ENCODE measurements around the gene PNMT.

Gene PNMT

GRCh38 chr17:39661744-39662541 lies 6.3 kb upstream of the PNMT start:
- Histone ChIP-seq H3K27me3 (ENCODE audit: control insufficient read depth, insufficient read depth, low read length) (peaks cover 20% of the 10 kb centered on the region), H3K9me3 (ENCODE audit: control insufficient read depth, low read length) (no peaks in the 10 kb centered on the region), H3K4me3 (ENCODE audit: low read length) (no peak overlapping the region), H3K36me3 (ENCODE audit: control insufficient read depth, insufficient read depth, low read length) (peaks cover 6% of the 10 kb centered on the region), H3K9ac (ENCODE audit: low read length) (peak overlapping the region; percentile 23), H3K4me1 (ENCODE audit: control insufficient read depth, insufficient read depth, low read length) (peaks cover 46% of the 10 kb centered on the region)

GRCh38 chr17:39662551-39663339 lies 5.5 kb upstream of the PNMT start:
- H3K9ac ChIP-seq (ENCODE audit: low read length) = peak overlapping the region; percentile 13

GRCh38 chr17:39663340-39663687 lies 4.9 kb upstream of the PNMT start:
- H3K4me1 ChIP-seq (ENCODE audit: control insufficient read depth, insufficient read depth, low read length) = peaks cover 55% of the 10 kb centered on the region
- peaks cover 6% of the 10 kb centered on the region for H3K36me3 ChIP-seq (ENCODE audit: control insufficient read depth, insufficient read depth, low read length)
- H3K9me3 ChIP-seq (ENCODE audit: control insufficient read depth, low read length) = no peaks in the 10 kb centered on the region
- H3K4me3 ChIP-seq (ENCODE audit: low read length) = no peak overlapping the region
- H3K9ac ChIP-seq (ENCODE audit: low read length) = no peak overlapping the region
- peaks cover 34% of the 10 kb centered on the region for H3K27me3 ChIP-seq (ENCODE audit: control insufficient read depth, insufficient read depth, low read length)

More at GRCh38 chr17:39662551-39663339, 5.5 kb upstream of the PNMT start:
- H3K9me3 ChIP-seq (ENCODE audit: control insufficient read depth, low read length) = no peaks in the 10 kb centered on the region
- peaks cover 28% of the 10 kb centered on the region for H3K27me3 ChIP-seq (ENCODE audit: control insufficient read depth, insufficient read depth, low read length)
- peaks cover 6% of the 10 kb centered on the region for H3K36me3 ChIP-seq (ENCODE audit: control insufficient read depth, insufficient read depth, low read length)
- H3K4me1 ChIP-seq (ENCODE audit: control insufficient read depth, insufficient read depth, low read length) = peaks cover 52% of the 10 kb centered on the region
- no peak overlapping the region for H3K4me3 ChIP-seq (ENCODE audit: low read length)

- peak overlapping the region; percentile 9 for H3K9ac ChIP-seq (ENCODE audit: low read length)
- H3K9me3 ChIP-seq (ENCODE audit: control insufficient read depth, low read length) = no peaks in the 10 kb centered on the region
- peaks cover 58% of the 10 kb centered on the region for H3K4me1 ChIP-seq (ENCODE audit: control insufficient read depth, insufficient read depth, low read length)
- H3K36me3 ChIP-seq (ENCODE audit: control insufficient read depth, insufficient read depth, low read length) = peaks cover 6% of the 10 kb centered on the region
- H3K27me3 ChIP-seq (ENCODE audit: control insufficient read depth, insufficient read depth, low read length) = peaks cover 38% of the 10 kb centered on the region
- no peak overlapping the region for H3K4me3 ChIP-seq (ENCODE audit: low read length)
These were observed 4.3 kb upstream of the PNMT start for GRCh38 chr17:39663688-39664580.

- H3K9ac ChIP-seq (ENCODE audit: low read length) = peak within 1 kb of the TSS; percentile 9
- peaks cover 58% of the 10 kb centered on the region for H3K4me1 ChIP-seq (ENCODE audit: control insufficient read depth, insufficient read depth, low read length)
- no peak within 1 kb of the TSS for H3K4me3 ChIP-seq (ENCODE audit: low read length)
These were observed 3.4 kb upstream of the PNMT start, which contains the start of gene TCAP for GRCh38 chr17:39664581-39665561. Gene TCAP, plus strand, starts transcription at chr17:39665349. Its CDS starts 11 bp downstream, at chr17:39665360.

GRCh38 chr17:39665642-39666224 lies 2.5 kb upstream of the PNMT start:
- no peak overlapping the region for H3K4me3 ChIP-seq (ENCODE audit: low read length)
- peaks cover 6% of the 10 kb centered on the region for H3K36me3 ChIP-seq (ENCODE audit: control insufficient read depth, insufficient read depth, low read length)
- peaks cover 63% of the 10 kb centered on the region for H3K4me1 ChIP-seq (ENCODE audit: control insufficient read depth, insufficient read depth, low read length)
- H3K9ac ChIP-seq (ENCODE audit: low read length) = no peak overlapping the region
- H3K27me3 ChIP-seq (ENCODE audit: control insufficient read depth, insufficient read depth, low read length) = peaks cover 54% of the 10 kb centered on the region
- H3K9me3 ChIP-seq (ENCODE audit: control insufficient read depth, low read length) = no peaks in the 10 kb centered on the region

More at GRCh38 chr17:39664581-39665561, 3.4 kb upstream of the PNMT start, which contains the start of gene TCAP:
- peaks cover 46% of the 10 kb centered on the region for H3K27me3 ChIP-seq (ENCODE audit: control insufficient read depth, insufficient read depth, low read length)
- H3K9me3 ChIP-seq (ENCODE audit: control insufficient read depth, low read length) = no peaks in the 10 kb centered on the region
- peaks cover 6% of the 10 kb centered on the region for H3K36me3 ChIP-seq (ENCODE audit: control insufficient read depth, insufficient read depth, low read length)

- H3K27me3 ChIP-seq (ENCODE audit: control insufficient read depth, insufficient read depth, low read length) = peaks cover 59% of the 10 kb centered on the region
- no peak overlapping the region for H3K9ac ChIP-seq (ENCODE audit: low read length)
- no peak overlapping the region for H3K4me3 ChIP-seq (ENCODE audit: low read length)
- peaks cover 6% of the 10 kb centered on the region for H3K36me3 ChIP-seq (ENCODE audit: control insufficient read depth, insufficient read depth, low read length)
- no peaks in the 10 kb centered on the region for H3K9me3 ChIP-seq (ENCODE audit: control insufficient read depth, low read length)
- H3K4me1 ChIP-seq (ENCODE audit: control insufficient read depth, insufficient read depth, low read length) = peaks cover 68% of the 10 kb centered on the region
These were observed 2.0 kb upstream of the PNMT start for GRCh38 chr17:39666231-39666600.

GRCh38 chr17:39666601-39667261 lies 1.5 kb upstream of the PNMT start:
- Histone ChIP-seq H3K9ac (ENCODE audit: low read length) (no peak overlapping the region), H3K4me3 (ENCODE audit: low read length) (no peak overlapping the region), H3K4me1 (ENCODE audit: control insufficient read depth, insufficient read depth, low read length) (peaks cover 68% of the 10 kb centered on the region), H3K36me3 (ENCODE audit: control insufficient read depth, insufficient read depth, low read length) (peaks cover 3% of the 10 kb centered on the region), H3K9me3 (ENCODE audit: control insufficient read depth, low read length) (no peaks in the 10 kb centered on the region), H3K27me3 (ENCODE audit: control insufficient read depth, insufficient read depth, low read length) (peaks cover 64% of the 10 kb centered on the region)

GRCh38 chr17:39667262-39667944 lies 850 bp upstream of the PNMT start:
- no peak overlapping the region for H3K4me3 ChIP-seq (ENCODE audit: low read length)
- no peak overlapping the region for H3K9ac ChIP-seq (ENCODE audit: low read length)
- no peaks in the 10 kb centered on the region for H3K36me3 ChIP-seq (ENCODE audit: control insufficient read depth, insufficient read depth, low read length)
- H3K4me1 ChIP-seq (ENCODE audit: control insufficient read depth, insufficient read depth, low read length) = peaks cover 68% of the 10 kb centered on the region
- H3K27me3 ChIP-seq (ENCODE audit: control insufficient read depth, insufficient read depth, low read length) = peaks cover 65% of the 10 kb centered on the region
- no peaks in the 10 kb centered on the region for H3K9me3 ChIP-seq (ENCODE audit: control insufficient read depth, low read length)

Data from mucosa of stomach (tissue), 1 donor.